ENCODE data around the gene CDC42EP1.
"Not testable (repeated sequence)": the region's sequence is repeated elsewhere in the genome, so short reads cannot be mapped to it uniquely, and the experiment has no call there.

CDC42EP1 gene

DNA sequence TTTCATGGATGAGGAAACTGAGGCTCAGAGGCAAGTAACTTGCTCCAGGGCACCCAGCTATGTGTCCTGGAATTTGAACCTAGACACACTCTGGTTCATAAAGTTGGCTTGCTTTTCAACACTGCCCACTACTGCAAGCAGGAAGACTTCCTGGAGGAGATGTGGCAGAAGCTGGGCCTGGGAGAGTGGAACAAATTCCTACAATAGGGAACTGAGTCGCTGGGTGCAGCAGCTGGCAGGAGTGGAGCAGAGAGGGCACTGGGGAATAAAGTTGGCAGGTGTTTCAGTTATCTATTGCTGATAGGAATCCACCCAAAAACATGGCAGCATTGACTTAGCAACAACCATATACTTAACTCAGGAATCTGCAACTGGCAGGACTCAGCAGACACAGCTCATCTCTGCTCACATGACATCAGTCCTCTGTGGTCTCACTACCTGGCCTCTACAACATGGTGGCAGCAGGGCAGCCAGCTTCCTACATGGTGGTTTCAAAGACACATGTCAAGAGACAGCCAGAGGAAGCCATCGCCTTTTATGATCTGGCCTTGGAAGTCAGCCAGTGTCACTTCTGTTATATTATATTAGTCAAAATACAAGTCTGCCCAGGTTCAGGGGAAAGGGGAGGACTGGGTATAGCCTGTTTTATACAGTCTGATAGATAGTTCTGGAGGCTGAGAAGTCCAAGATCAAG is 30.5 kb upstream of the CDC42EP1 start:
- DNase-seq: peak in 1 of 10 donors; percentile 36
- intact Hi-C loops (cut with DNase I): no loop called here

DNA sequence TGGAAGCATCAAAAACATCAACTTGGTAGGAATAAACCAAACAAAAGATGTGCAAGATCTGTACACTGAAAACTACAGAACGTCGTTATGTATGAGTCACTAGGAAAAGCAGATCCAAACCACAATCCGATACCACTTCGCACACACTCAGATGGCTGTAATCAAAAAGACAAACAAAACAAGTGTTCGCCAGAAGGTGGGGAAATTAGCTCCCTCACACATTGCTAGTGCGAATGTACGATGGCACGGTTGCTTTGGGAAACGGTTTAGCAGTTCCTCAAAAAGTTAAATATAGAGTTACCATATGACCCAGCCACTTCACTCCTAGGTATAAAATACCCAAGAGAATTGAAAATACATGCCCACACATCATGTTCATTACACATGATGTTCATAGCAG is 26.3 kb upstream of the CDC42EP1 start:
- intact Hi-C loops (cut with DNase I): no loop called here

DNA sequence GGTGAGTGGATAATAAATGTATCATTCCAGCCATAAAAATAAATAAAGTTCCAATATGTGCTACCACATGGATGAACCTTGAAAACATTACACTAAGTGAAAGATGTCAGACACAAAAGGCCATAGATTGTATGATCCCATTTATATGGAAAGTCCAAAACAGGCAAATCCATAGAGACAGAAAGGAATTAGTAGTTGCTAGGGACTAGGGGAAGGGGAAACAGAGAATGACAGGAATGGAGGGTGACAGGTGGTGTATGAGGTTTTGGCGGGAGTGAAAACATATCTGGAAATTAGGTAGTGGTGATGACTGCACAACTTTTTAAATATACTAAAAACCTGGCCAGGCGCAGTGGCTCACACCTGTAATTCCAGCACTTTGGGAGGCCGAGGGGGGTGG is 25.8 kb upstream of the CDC42EP1 start:
- intact Hi-C loops (cut with DNase I): no loop called here
- DNase-seq: no peak

More for the DNA sequence above, 26.3 kb upstream of the CDC42EP1 start:
- peak in 1 of 10 donors; percentile 10 for DNase-seq

DNA sequence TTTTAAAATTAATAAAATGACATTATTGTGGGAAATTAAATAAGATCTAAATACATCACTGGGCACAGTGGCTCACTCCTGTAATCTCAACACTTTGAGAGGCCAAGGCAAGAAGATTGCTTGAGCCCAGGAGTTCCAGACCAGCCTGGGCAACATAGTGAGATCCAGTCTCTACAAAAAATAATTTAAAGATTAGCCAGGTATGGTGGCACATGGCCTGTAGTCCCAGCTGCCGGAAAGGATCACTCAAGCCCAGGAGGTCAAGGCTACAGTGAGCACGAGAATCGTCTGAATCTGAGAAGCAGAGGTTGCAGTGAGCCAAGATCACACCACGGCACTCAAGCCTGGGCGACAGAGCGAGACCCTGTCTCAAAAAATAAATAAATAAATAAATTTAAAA is 25.1 kb upstream of the CDC42EP1 start:
- DNase-seq: no peak
- intact Hi-C loops (cut with DNase I): no loop called here

DNA sequence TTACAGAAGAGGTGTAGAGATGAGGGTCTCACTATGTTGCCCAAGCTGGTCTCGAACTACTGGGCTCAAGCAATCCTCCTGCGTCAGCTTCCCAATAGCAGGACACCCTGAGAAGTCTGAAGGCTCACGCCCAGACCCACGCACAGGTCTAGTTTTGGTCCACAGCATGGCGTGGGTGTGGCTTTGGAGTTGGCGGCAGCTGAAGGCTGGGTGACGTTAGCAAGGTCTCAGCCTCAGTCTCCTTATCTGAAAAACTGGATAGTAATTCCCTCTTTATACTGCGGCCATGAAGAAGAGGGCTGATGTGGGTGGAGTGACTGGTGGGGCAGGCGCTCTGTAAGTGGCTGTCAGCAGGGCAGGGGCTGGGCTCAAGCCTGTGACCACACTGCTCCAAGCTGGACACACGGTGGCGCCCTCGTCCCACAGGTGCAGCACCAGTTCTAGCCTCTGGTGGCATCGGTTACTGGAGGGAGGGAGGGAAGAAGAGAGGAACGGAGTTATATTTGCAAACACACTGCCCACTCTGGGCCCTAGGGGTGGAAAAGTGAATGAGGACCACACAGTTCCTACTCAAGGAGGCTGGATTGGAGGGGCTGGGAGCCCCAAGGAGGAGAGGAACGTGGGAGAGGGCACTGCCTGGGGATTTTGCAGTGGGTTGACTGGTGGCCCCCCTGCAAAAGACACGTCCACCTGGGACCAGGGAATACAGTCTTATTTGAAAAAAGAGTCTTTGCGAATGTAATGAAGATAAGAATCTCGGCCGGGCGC is 21.5 kb upstream of the CDC42EP1 start:
- intact Hi-C loops (cut with DNase I): loop anchor here (1.0 kb wide), 1 partner anchor 54 kb away; no protein-coding TSS in a partner anchor
- peak; percentile 82 to 99 (median 94) for DNase-seq

DNA sequence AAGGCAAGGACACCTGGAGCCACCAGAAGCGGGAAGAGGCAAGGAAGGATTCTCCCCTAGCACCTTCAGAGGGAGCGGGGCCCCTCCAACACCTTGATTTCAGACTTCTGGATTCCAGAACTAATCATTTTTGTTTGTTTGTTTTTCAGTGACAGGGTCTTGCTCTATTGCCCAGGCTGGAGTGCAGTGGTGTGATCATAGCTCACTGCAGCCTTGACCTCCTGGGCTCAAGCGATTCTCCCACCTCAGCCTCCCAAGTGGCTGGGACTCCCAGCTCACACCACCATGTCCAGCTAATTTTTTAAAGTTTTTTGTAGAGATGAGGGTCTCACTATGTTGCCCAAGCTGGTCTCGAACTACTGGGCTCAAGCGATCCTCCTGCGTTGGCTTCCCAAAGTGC is 20.5 kb upstream of the CDC42EP1 start:
- intact Hi-C loops (cut with DNase I): not testable (repeated sequence)
- peak in 1 of 10 donors; percentile 22 for DNase-seq

DNA sequence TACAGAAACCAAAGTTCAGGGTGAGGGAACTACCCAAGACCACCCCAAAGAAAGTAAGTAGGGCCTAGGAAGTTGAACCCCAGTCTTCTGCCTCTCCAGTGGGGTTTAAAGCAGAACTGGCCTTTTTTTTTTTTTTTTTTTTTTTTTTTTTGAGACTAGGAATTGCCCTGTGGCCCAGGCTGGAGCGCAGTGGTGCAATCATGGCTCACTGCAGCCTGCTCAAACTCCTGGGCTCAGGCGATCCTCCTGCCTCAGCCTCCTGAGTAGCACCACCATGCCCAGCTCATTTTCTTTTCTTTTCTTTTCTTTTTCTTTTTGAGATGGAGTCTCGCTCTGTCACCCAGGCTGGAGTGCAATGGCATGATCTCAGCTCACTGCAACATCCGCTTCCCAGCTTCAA is 17.9 kb upstream of the CDC42EP1 start:
- DNase-seq; intact Hi-C loops (cut with DNase I): not testable (repeated sequence)

DNA sequence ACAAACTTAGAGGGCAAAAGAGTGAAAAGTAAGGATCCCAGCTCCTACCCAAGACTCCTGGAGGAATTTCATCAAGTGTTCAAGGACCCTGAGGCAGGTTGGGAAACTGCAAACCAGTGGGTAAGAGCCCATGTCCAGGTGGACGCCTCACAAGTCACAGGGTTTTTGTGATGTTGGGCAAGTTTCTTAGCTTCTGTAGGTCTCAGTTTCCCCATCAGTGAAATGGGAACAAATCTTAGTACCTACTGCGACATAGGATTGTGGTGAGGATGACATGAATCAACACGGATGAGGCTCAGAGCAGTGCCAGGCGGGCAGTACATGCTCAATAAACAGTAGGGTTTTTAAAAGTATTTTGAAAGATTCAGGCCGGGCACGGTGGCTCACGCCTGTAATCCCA is 17.3 kb upstream of the CDC42EP1 start:
- no peak for DNase-seq
- intact Hi-C loops (cut with DNase I): no loop called here

DNA sequence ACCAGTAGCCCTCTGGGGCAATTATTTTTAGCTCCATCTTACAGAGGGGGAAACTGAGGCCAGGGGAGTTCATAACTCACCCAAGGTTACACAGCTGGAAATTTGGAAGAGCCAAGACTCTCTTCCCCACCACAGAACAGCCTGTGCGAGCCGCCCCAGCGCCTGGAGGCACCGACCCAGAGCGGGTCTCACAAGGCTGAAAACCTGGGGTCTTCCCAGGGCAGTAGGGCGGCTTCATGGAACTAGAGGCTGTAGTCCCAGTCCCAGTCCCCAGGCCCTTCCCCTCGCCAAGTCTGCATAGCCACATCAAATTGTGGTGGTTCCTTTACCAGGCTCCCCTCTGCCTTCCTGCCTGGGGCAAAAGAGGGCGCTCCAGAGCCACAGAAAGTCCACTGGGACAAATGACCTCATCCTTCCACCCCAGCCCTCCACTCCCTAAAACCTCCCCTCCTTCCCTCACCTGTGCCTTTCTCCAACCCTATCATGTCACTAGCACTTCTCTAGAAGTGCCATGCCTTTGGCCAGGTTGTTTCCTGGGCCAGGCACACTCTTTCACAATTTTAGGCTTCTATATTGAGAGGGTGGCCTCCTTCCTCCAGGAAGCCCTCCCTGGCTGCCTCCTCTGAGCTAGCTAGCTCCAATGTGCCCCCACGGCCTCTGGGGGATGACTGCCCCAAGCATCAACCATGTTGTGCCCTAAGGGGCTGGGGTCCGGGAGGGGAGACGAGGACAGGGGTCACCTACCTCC is 15.2 kb upstream of the CDC42EP1 start:
- intact Hi-C loops (cut with DNase I): no loop called here
- peak in 6 of 10 donors; percentile 54 to 92 (median 68) for DNase-seq

DNA sequence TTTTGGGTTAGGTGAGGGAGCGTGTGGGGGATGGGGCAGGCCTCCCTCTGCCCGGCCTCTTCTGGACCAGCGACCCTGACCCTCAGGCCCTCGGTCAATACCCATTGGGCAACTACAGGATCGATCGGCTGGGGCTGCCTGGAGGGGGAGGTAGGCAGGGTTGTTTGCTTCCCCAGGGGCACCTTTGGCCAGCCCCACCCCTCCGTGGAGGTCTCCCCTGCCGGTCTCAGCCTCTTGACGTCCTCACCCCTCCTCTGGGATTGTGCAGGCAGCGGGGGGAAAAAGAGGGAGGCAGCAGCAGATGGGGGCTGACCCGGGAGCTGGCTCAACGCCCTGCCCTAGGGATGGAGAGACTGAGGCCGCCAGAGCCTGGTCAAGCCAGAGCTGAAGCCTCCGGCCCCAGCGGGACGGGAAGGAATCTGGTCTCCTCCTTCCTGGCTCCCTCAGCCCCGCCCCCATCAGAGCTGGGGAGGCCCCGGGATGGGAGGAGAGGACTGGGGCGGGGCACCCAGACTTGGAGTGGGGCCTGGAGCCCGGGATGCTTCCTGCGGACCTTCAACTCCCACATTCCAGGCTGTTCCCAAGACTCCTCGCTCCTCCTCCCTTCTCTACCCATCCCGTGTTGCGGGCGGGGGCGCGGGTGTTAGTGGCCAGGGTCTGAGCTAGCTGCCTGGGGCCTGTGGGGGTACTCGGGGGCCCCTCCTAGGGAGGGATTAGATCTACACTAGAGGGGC is 14.4 kb upstream of the CDC42EP1 start:
- intact Hi-C loops (cut with DNase I): loop anchor here (2.0 kb wide), 1 partner anchor 21 kb away; no protein-coding TSS in a partner anchor
- peak in 2 of 10 donors; percentile 38 to 85 for DNase-seq

DNA sequence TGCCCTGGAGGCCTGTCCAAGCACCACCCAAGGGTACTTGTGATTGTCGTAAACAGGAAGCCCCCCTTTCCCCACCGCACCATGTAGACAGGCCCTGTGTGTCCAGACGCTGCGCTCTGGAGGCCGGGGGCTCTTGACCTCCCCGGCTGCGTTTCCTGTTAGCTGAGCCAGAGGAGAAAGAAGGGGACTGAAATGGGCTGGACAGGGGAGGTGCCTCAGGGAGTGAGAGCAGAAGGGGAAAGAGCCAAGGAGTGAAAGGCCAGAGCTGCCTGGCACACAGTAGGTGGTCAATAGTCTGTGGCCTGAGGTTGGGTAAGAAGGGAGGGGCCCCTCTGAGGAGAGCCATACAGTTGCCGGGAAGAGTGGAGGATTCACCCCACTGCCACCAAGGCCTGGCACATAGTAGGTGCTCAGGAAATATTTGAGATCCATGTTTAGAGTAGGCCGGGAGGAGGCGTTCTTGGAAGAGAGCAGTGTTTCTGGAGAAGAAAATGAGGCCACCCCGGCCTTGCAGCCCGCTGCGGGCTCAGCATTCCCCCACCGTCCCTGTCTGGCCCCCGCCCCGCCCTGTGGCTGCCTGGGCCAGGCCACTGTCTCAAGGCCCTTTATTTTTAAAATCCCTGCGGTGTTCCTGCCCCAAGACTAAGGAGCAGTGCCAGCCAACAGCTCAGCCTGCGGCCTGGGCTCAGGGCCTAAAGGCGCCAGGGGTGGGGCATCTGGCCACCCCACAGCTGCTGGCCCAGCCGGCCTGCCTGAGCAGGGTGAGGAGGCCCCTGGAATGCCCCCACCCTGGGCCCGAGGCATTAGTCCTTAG is 13.6 kb upstream of the CDC42EP1 start:
- intact Hi-C loops (cut with DNase I): loop anchor here (2.0 kb wide), 1 partner anchor 20 kb away; no protein-coding TSS in a partner anchor
- peak in 6 of 10 donors; percentile 49 to 95 (median 78) for DNase-seq

DNA sequence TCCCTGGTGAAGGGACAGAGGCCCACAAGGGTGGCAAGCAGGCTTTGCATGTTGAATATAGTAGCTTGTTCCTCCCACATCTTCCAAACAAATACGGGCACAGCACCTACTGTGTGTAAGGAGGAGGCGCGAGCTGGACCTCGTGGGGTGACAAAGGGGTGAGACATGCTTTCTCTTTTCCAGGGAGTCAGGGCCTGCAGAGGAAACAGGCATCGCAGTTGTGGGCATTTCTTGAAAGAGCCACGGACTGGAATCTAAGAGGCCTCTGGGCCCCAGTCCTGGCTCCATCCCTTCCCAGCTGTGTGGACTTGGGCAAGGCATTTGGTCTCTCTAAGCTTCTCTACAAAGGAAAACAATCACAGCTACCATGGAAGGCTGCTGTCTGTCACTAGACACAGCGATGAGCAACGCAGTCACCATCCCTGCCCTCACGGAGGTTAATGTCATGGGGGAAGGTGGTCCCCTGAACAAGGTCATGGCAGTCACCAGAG is 13.0 kb upstream of the CDC42EP1 start:
- DNase-seq: no peak
- intact Hi-C loops (cut with DNase I): loop anchor here (2.0 kb wide), 1 partner anchor 20 kb away; no protein-coding TSS in a partner anchor

DNA sequence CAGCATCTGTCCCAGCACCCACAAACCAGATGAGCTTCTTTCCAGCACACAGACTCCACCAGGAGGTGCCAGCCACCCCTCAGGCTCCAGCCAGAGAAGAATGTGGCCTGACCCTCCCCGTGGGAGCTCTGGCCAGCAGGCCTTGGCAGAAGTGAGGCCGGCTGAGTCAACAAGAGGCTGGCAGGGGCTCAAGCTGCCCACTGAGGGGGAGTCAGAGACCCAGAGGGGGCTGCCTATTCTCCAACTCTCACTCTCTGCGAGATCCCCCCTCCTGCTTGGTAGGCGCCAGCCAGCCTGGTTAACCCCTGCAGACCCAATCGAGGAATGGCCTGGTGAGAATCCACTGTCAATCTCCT is 10.6 kb upstream of the CDC42EP1 start:
- intact Hi-C loops (cut with DNase I): no loop called here
- DNase-seq: peak; percentile 66 to 97 (median 81)

DNA sequence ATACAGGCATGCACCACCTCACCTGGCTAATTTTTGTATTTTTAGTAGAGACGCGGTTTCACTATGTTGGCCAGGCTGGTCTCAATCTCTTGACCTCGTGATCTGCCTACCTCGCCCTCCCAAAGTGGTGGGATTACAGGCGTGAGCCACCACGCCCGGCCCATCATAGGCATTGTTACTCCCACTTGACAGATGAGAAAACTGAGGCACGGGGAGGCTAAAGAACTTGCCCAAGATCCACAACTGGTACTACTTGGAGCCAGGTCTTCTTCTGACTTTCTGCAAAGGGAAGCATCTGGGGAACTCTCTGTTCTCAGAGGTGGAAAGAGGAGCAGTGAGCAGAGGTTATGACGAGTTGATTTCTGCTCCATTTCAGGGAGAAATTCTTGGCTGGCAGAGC is 9.4 kb upstream of the CDC42EP1 start:
- DNase-seq; intact Hi-C loops (cut with DNase I): not testable (repeated sequence)

DNA sequence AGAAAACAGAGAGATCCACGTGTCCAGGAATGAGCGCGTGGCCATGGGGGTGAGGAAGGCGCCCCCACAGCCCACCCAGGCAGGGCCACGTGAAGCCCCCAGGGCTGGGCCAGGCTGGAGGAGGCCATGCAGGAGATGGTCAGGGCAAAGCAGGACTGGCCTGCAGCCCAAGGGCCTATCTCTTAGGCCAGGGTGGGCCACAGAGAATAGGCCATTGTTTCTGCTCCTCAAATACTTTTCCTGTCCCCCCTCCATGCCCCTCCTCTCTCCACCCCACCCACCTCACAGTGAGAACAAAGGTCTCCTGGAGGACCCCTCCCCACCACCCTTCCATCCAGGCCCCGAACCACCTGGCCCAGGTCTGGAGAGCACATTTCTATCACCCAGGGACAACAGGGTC is 8.3 kb upstream of the CDC42EP1 start:
- no peak for DNase-seq
- intact Hi-C loops (cut with DNase I): no loop called here

DNA sequence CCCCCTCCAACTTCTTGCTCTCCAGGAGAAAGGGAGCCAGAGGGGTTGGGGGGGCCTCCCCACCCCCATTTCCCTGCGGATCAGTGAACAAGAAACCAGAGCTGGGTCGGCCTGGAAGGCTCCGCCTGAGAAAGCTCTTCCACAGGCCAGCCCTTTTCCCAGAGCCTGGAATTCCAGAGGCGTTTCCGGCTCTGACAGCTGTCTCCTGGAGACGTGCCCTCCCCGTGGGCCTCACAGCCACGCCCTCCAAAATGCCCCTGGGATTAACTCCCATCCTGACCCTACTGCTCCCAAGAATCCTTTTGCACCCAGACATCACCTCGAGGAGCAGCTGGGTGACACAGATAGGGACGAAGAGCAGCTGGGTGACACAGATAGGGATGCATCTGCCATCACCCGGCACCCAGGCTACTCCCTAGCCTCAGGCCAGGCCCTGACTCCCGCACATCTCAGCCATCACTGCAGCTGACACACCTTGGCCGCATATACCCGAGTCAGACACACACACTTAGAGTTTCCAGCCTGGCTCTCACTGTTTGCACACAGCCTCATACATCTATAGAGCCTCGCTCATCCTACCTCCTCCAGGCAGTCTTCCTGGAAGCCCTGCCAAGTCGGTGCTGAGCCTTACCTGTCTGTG is 7.6 kb upstream of the CDC42EP1 start:
- intact Hi-C loops (cut with DNase I): no loop called here

DNA sequence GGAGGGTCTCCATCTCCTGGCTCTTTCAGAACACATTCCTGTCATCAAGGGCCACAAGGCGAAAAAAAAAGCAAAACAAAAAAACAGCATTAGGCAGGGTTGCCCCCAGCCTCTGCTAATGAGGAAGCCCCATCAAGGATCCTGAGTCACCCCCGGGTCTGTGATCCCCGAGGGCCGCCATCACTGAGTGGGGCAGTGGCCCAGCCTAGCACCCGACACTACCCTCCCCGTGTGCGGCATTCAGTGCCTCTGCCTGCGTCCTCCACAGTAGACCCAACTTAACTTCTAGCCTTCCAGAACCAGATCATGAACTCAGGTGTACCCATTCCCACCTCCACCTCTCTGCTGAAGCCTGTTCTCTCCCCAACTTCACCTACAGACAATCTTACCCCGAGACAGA is 6.6 kb upstream of the CDC42EP1 start:
- no peak for DNase-seq
- intact Hi-C loops (cut with DNase I): no loop called here

More for the DNA sequence above, 7.6 kb upstream of the CDC42EP1 start:
- no peak for DNase-seq

DNA sequence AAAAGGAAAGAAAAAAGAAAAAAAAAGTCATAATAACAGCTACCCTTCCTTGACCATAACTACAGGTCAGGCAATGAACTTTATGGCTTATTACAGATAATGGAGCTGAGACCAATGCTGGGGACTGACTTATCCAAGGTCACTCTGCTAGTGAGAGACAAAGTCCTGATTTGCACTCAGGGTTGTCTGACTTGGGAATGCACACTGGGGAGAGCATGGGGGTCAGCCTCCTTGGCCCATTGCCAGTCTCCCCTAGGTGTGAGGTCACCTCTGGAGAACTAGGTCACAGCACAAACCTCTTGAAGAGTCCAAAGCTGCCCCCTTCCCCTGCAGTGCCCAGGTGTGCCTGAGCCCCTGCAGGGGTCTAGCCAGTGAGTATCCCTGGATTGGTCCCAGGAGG is 5.3 kb upstream of the CDC42EP1 start:
- no peak for DNase-seq
- intact Hi-C loops (cut with DNase I): no loop called here

DNA sequence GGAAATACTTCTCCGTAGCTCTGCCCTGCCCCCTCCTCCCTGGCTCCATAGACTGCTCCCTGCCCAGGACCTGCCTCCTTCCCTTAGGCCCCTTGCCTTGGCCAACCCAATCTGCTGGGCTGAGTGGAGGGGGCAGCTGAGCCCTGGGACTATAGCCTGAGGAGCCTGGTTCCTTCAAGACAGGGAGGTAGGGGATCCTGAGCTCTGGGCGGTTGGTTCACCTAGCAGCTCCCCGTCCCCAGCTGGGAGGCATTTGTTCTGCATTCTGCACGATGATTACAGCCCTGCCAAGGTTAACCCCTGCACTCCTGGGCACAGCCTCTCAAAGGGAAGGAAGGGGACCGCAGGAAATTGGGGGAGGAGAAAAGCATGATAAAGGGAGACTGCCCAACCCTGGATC is 3.6 kb upstream of the CDC42EP1 start:
- intact Hi-C loops (cut with DNase I): no loop called here
- no peak for DNase-seq

Measured in posterior cingulate gyrus (tissue), 11 donors.